Panc1 (cell line): ENCODE measurements around the gene SLITRK3. TPM values are rescaled to one million over a fixed set of nuclear protein-coding genes. Genes with fewer than 3 reads are reported as not detected.

ENCODE experiments used
- ATAC-seq: fragments of 200-7000 bp; cut with Tn5 transposase; 2 replicates; pipeline ENCODE4 v1.9.1; 2020; ENCODE audit warnings: mild to moderate bottlenecking, moderate library complexity
- BruUV-seq: library from RNA; stranded (reverse); fragments of 400-500 nt; replicated peaks from 2 replicates; lab custom pipeline; 2021; lab: Mats Ljungman, UMichigan
- CTCF ChIA-PET: fragments of 300-600 bp; sonication (Branson Sonifier 250); formaldehyde crosslinking; loops from one replicate; lab custom pipeline; 2022; ENCODE audit warnings: antibody characterized with exemption; lab: Charles Lee
- POLR2A ChIA-PET: fragments of 300-600 bp; sonication (Branson Sonifier 250); formaldehyde crosslinking; loops from one replicate; lab custom pipeline; 2022; ENCODE audit warnings: antibody characterized with exemption; lab: Charles Lee
- DNase-seq: peaks from one replicate; pipeline ENCODE4 v3.0.0-alpha.2; 2010; ENCODE audit warnings: low read depth, low spot score
- H3K27ac ChIP-seq: 2 replicates; pipeline ENCODE4 v1.5.1; 2011; ENCODE audit warnings: mild to moderate bottlenecking, low read length, inconsistent platforms
- H3K27me3 ChIP-seq: fragments of 200-500 bp; sonication (Bioruptor generic); 2 replicates; pipeline ENCODE4 v1.6.0; 2014; ENCODE audit warnings: low read length, inconsistent platforms; ENCODE audit not compliant: control insufficient read depth, insufficient read depth
- H3K36me3 ChIP-seq: fragments of 200-500 bp; sonication (Bioruptor generic); 2 replicates; pipeline ENCODE4 v1.5.1; 2014; ENCODE audit warnings: inconsistent platforms, mild to moderate bottlenecking, low read length, moderate library complexity; ENCODE audit not compliant: control insufficient read depth, insufficient read depth
- H3K4me1 ChIP-seq: 2 replicates; pipeline ENCODE4 v1.5.1; 2011; ENCODE audit warnings: inconsistent platforms, mild to moderate bottlenecking, low read length, moderate library complexity; ENCODE audit not compliant: control insufficient read depth, insufficient read depth
- H3K4me3 ChIP-seq, 2 experiments: 2 replicates each; pipeline ENCODE4 v1.5.1; 2011 to 2012; ENCODE audit warnings: low read depth in 2 of 2, low read length in 2 of 2, mild to moderate bottlenecking in 2 of 2, inconsistent platforms in 1 of 2, moderate library complexity in 1 of 2
- H3K9me3 ChIP-seq: fragments of 200-500 bp; sonication (Bioruptor generic); 2 replicates; pipeline ENCODE4 v1.5.1; 2014; ENCODE audit warnings: low read depth, mild to moderate bottlenecking, inconsistent platforms, low read length, moderate library complexity; ENCODE audit not compliant: control insufficient read depth, insufficient read depth
- CTCF ChIP-seq: fragments of 450-650 bp; IDR thresholded peaks from 2 replicates; pipeline ENCODE4 v1.5.1; 2017; ENCODE audit warnings: mild to moderate bottlenecking
- POLR2AphosphoS5 ChIP-seq: IDR thresholded peaks from 2 replicates; pipeline ENCODE4 v1.6.1; 2012; ENCODE audit warnings: mild to moderate bottlenecking, low read depth, low read length, moderate library complexity
- REST ChIP-seq, 2 experiments: IDR thresholded peaks; 2 replicates each; pipeline ENCODE4 v1.6.1; 2011 to 2012; ENCODE audit warnings: low read depth in 2 of 2, control low read depth in 1 of 2, low read length in 1 of 2, mild to moderate bottlenecking in 1 of 2, moderate library complexity in 1 of 2; ENCODE audit not compliant: insufficient read depth in 1 of 2
- SIN3A ChIP-seq: IDR thresholded peaks from 2 replicates; pipeline ENCODE4 v1.6.1; 2012; ENCODE audit warnings: low read depth, mild to moderate bottlenecking, low read length, moderate library complexity, borderline replicate concordance; ENCODE audit not compliant: insufficient read depth
- TCF7L2 ChIP-seq: IDR thresholded peaks from 2 replicates; pipeline ENCODE4 v1.6.1; 2011; ENCODE audit warnings: mild to moderate bottlenecking, low read depth, low read length, inconsistent platforms
- in situ Hi-C: cut with HindIII; loops from 2 replicates; pipeline ENCODE4 v1.10.0; 2016; ENCODE audit warnings: low sequenced_read_pairs, low pct_unique_long_range_greater_than_20kb
- intact Hi-C: fragments of 100-400 bp; cut with micrococcal nuclease; formaldehyde crosslinking; loops from one replicate; pipeline ENCODE4 v1.10.0; 2022; ENCODE audit not compliant: unreplicated experiment
- total RNA-seq: library from RNA; stranded (reverse); gene quantifications from one replicate; pipeline ENCODE4 v1.2.1, GENCODE V29; 2021; ENCODE audit not compliant: unreplicated experiment

SLITRK3 gene
- total RNA-seq, 1 experiment from 2014 or later: not detected

- no peaks in the 10 kb centered on the region for H3K9me3 ChIP-seq
- H3K27me3 ChIP-seq: no peaks in the 10 kb centered on the region
- no peak for TF ChIP-seq CTCF
- TF ChIP-seq SIN3A: no peak
- no peak for TF ChIP-seq TCF7L2
- TF ChIP-seq POLR2AphosphoS5: no peak
- no peak for TF ChIP-seq REST (IDR thresholded peaks at IDR 0.05; ENCODE audit: insufficient read depth in 1 of 2, low read depth in 2 of 2, low read length in 1 of 2)
- H3K27ac ChIP-seq: no peak overlapping the region
- DNase-seq (no peak), ATAC-seq (no peak)
- intact Hi-C loops: no loop called here
- in situ Hi-C loops: no loop called here
- H3K4me1 ChIP-seq: no peaks in the 10 kb centered on the region
- no peaks in the 10 kb centered on the region for H3K36me3 ChIP-seq
- H3K4me3 ChIP-seq: no peak overlapping the region
- ChIA-PET POLR2A (no interaction called here), CTCF (no interaction called here)
- no TSS peak for BruUV-seq
These were observed 38.2 kb downstream of the SLITRK3 start for GRCh38 chr3:165158011-165158410.

DNA sequence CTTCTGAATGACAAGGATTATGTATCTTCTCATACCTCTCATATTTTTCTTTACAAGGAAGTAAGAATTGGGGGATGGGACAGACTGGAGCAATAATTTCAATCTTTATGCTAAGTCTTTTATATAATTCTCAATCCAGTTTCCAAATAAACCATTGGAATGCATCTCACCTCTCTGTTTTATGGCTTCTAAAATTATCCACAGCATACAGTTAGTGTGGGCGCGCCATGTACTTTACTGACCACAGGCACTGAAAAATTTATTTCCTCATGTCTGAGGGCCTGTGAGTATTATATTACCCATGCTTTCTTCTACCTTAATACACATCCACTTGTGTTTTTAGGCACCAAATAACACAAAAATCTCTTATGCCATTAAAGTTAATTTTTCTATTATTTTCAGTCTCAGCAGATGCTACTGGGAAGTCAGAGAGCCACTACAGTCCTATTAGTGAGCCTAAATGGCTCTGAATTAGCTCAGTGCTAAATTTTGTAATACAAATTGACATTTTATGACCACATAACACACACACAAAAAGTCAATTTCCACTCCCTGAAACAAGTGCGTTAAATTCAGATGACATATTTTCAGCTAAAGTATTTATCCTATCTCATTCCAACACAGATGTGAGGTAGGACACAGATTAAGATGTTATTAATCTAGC is 39.3 kb downstream of the SLITRK3 start:
- POLR2A ChIA-PET: no interaction called here
- in situ Hi-C loops (no loop called here), intact Hi-C loops (no loop called here)
- CTCF ChIA-PET: no interaction called here
- Histone ChIP-seq H3K27me3 (no peaks in the 10 kb centered on the region), H3K36me3 (no peaks in the 10 kb centered on the region), H3K4me1 (no peaks in the 10 kb centered on the region), H3K4me3 (no peak overlapping the region), H3K27ac (no peak overlapping the region), H3K9me3 (no peaks in the 10 kb centered on the region)
- no TSS peak for BruUV-seq
- no peak for TF ChIP-seq CTCF
- TF ChIP-seq TCF7L2: no peak
- no peak for TF ChIP-seq SIN3A
- TF ChIP-seq REST (IDR thresholded peaks at IDR 0.05; ENCODE audit: insufficient read depth in 1 of 2, low read depth in 2 of 2, low read length in 1 of 2): no peak
- TF ChIP-seq POLR2AphosphoS5: no peak
- ATAC-seq (no peak), DNase-seq (no peak)
